Measurements from ENCODE around the gene KRT82.
"Not testable (repeated sequence)": the region's sequence is repeated elsewhere in the genome, so short reads cannot be mapped to it uniquely, and the experiment has no call there.

The KRT82 gene

GRCh38 chr12:52405922-52406385, at the start of gene KRT82:
Gene KRT82, minus strand, starts transcription at chr12:52406335. Its CDS starts 58 bp downstream, at chr12:52406277.
- DNase-seq: no peak

- no peak for DNase-seq
Observed at GRCh38 chr12:52455821-52456220, 49.7 kb upstream of the KRT82 start.

GRCh38 chr12:52454411-52455201, 48.5 kb upstream of the KRT82 start:
- no peak for DNase-seq

- DNase-seq: no peak
Observed at GRCh38 chr12:52452101-52452500, 46.0 kb upstream of the KRT82 start, which contains the start of gene KRT6B. Gene KRT6B, minus strand, starts transcription at chr12:52452146. Its CDS starts 68 bp downstream, at chr12:52452078.

GRCh38 chr12:52448228-52448627, 42.1 kb upstream of the KRT82 start:
- no peak for DNase-seq

GRCh38 chr12:52447196-52447595, 41.1 kb upstream of the KRT82 start:
- not testable (repeated sequence) for DNase-seq

- no peak for DNase-seq
Observed at GRCh38 chr12:52446367-52447045, 40.4 kb upstream of the KRT82 start.

GRCh38 chr12:52445876-52446275, 39.7 kb upstream of the KRT82 start:
- no peak for DNase-seq

- no peak for DNase-seq
Observed at GRCh38 chr12:52444647-52445595, 38.8 kb upstream of the KRT82 start.

- no peak for DNase-seq
Observed at GRCh38 chr12:52443966-52444365, 37.8 kb upstream of the KRT82 start.

- DNase-seq: peak in 1 of 56 donors; percentile 34
Observed at GRCh38 chr12:52442600-52443061, 36.5 kb upstream of the KRT82 start.

- no peak for DNase-seq
Observed at GRCh38 chr12:52441320-52441911, 35.3 kb upstream of the KRT82 start.

GRCh38 chr12:52440821-52441319, 34.7 kb upstream of the KRT82 start:
- DNase-seq: no peak

GRCh38 chr12:52439845-52440244, 33.7 kb upstream of the KRT82 start:
- DNase-seq: no peak

GRCh38 chr12:52439420-52439819, 33.3 kb upstream of the KRT82 start:
- DNase-seq: no peak

- DNase-seq: no peak
Observed at GRCh38 chr12:52438305-52439301, 32.5 kb upstream of the KRT82 start.

GRCh38 chr12:52437508-52437907, 31.4 kb upstream of the KRT82 start:
- DNase-seq: no peak

GRCh38 chr12:52436828-52437474, 30.8 kb upstream of the KRT82 start:
- no peak for DNase-seq
